Fibroblast of the conjunctiva (primary cell): Measurements from ENCODE around the gene DPH1.

Source experiments
- DNase-seq: peaks from one replicate; pipeline ENCODE4 v3.0.0-alpha.2; 2010; ENCODE audit warnings: low read depth

Gene DPH1

GRCh38 chr17:2050300-2051060 lies 20.5 kb downstream of the DPH1 start:
- no peak for DNase-seq

- DNase-seq: no peak
These were observed 21.3 kb downstream of the DPH1 start for GRCh38 chr17:2051061-2051932.

- DNase-seq: no peak
These were observed 22.1 kb downstream of the DPH1 start for GRCh38 chr17:2051933-2052559.

- no peak for DNase-seq
These were observed 23.7 kb downstream of the DPH1 start for GRCh38 chr17:2053380-2054261.

GRCh38 chr17:2054262-2054511 lies 24.2 kb downstream of the DPH1 start:
- no peak for DNase-seq

GRCh38 chr17:2054512-2055291 lies 24.7 kb downstream of the DPH1 start, which contains the start of gene HIC1:
Gene HIC1 (plus strand): TSS chr17:2055103. CDS start chr17:2056691, 1,588 bp downstream.
- no peak for DNase-seq

- DNase-seq: no peak
These were observed 25.6 kb downstream of the DPH1 start for GRCh38 chr17:2055292-2056205.

- DNase-seq: no peak
These were observed 26.5 kb downstream of the DPH1 start for GRCh38 chr17:2056206-2057174.

- no peak for DNase-seq
These were observed 27.3 kb downstream of the DPH1 start for GRCh38 chr17:2057175-2057759.

- no peak for DNase-seq
These were observed 28.0 kb downstream of the DPH1 start for GRCh38 chr17:2057760-2058585.

- peak; percentile 66 for DNase-seq
These were observed 28.9 kb downstream of the DPH1 start for GRCh38 chr17:2058586-2059546.

- no peak for DNase-seq
These were observed 29.8 kb downstream of the DPH1 start for GRCh38 chr17:2059547-2060384.

- DNase-seq: no peak
These were observed 30.4 kb downstream of the DPH1 start for GRCh38 chr17:2060385-2060658.

- DNase-seq: no peak
These were observed 30.9 kb downstream of the DPH1 start for GRCh38 chr17:2060681-2061440.

- DNase-seq: no peak
These were observed 31.5 kb downstream of the DPH1 start for GRCh38 chr17:2061441-2061958.
